ENCODE data around the gene KPNA3.

DNA sequence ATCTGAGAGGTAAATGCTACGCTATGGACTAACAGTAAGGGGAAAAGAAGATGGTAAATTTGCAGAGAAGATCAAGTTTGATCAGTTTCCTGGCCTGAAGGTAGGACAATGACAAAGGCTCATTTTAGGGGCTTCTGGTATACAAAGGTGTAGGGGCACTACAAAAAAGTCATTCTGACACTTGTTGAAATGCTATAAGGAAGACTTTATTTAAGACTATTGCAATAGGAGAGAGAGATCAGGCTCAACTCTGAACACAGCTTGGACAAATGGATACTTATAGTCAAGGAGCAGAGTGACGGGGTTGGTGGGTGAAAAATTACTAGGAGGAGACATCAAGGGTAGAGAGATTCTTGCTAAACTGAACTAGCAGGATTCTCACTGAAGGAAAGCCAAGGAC is 37.2 kb upstream of the KPNA3 start:
- TF ChIP-seq, protein P1, sequence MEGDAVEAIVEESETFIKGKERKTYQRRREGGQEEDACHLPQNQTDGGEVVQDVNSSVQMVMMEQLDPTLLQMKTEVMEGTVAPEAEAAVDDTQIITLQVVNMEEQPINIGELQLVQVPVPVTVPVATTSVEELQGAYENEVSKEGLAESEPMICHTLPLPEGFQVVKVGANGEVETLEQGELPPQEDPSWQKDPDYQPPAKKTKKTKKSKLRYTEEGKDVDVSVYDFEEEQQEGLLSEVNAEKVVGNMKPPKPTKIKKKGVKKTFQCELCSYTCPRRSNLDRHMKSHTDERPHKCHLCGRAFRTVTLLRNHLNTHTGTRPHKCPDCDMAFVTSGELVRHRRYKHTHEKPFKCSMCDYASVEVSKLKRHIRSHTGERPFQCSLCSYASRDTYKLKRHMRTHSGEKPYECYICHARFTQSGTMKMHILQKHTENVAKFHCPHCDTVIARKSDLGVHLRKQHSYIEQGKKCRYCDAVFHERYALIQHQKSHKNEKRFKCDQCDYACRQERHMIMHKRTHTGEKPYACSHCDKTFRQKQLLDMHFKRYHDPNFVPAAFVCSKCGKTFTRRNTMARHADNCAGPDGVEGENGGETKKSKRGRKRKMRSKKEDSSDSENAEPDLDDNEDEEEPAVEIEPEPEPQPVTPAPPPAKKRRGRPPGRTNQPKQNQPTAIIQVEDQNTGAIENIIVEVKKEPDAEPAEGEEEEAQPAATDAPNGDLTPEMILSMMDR (IDR thresholded peaks at IDR 0.05; ENCODE audit: low read length), result no peak
- TF ChIP-seq EZH2 (optimal IDR thresholded peaks at IDR 0.05; ENCODE audit: low read depth, low read length) (no peak), EZH2phosphoT487 (IDR thresholded peaks at IDR 0.05; ENCODE audit: low read length) (no peak)
